NOMO-1 treated with dmso at 0.1 percent for 144 hours (cell line): ENCODE results near the gene HERC2.
"Not testable (repeated sequence)": the region's sequence is repeated elsewhere in the genome, so short reads cannot be mapped to it uniquely, and the experiment has no call there.

Experiments
- DNase-seq: peaks from one replicate; lab custom pipeline; 2025; ENCODE audit not compliant: unreplicated experiment; lab: John Stamatoyannopoulos, UW

HERC2 gene

DNA sequence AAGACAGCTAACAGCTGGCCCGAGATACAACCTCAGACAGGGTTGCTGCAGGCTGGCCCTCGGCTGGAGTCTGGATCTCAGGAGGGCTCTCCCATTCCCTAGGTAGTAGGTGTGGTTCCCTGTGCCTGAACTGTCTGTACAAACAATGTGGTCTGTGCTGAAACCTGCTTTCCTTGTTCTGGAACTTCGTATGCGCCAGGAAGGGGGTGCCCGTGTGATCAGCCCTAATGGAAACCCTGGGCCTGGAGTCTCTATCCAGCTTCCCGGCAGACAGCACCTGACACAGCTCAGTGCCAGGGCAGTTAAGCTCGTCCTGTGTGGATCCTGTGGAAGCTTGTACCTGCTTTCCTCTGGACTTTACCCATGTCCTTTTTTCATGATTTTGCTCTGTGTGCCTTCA, 99.4 kb downstream of the HERC2 start:
- DNase-seq = not testable (repeated sequence)

DNA sequence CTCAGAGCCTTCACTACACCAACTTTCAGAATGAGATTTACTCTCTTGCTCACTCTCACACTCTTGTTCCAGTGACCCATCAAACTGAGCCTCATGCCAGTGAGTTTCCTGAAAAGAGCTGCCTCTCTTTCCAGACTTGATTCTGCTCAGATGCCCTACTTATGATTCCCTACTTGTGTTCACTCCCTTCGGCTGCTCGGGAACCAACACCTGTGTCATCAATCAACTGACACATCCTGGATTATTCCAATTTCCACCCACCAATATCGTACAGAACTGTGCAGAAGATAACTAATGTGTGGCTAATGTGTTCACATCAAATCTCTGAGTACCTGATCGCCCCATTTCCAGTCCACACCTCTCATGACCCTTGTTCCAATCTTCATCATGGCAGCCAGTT, 100.3 kb downstream of the HERC2 start:
- DNase-seq = not testable (repeated sequence)

DNA sequence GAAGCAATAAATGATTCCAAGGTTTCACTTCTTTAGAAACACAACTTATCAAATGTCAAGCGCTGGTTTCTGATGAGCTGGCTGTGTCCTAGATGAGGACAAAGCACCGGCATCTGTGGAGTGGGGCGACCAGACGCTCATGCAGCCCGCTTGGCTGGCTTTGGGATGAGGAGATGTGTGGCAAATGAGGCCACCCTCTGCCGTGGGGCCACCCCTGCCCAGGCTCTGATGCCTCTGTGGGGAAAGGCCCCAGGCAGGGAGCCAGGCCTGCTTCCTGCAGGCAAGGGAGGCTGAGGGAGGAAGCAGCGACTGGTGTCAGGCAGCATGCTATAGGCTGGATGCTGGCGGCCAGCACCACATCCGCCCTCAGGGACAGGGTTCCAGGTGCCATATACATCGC, 102.9 kb downstream of the HERC2 start:
- no peak for DNase-seq

DNA sequence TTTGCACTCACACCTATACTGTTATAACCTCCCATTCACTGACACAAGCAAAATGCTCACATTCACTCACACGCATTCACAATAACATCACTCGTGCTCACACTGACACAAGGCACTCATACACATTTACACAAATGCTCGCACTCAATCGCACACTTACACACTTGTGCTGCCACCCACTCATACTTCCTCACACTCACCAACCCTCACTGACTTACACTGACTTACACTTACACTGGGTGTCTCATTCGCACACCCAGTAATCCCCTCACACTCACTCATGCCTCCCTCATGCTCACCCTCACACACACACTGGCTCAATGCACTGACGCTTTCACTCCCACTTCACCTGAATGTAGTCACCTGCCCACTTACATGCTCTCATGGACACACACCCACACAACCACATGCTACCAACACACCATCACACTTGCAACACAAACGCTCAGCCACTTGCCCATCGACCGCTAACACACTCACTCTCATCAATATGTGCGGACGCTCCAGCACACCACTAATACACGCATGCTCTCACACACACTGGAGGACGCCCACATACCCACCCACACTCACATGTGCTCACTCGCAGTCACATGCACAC, 104.9 kb downstream of the HERC2 start:
- DNase-seq = not testable (repeated sequence)

DNA sequence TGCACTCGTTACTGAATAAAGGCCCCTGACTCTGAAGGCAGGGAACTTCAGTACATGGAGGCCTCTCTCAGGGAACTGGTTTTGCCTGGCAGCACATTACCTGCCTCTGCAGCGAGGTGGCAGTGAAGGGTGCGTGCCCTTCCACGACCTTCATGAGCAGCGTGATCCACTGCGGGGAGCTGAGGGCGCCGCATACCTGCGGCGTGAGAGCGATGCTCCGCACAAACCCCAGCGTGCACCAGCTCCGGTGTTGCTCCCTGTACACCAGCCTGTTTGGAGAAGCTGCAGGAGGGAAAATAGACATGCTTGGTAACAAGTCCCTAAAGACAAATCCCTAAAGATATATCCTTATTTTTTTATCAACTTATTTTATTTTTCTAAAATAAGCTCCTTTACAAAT, 106.5 kb downstream of the HERC2 start:
- DNase-seq = not testable (repeated sequence)

GRCh38 chr15:28214006-28214790, 107.8 kb downstream of the HERC2 start:
- DNase-seq = not testable (repeated sequence)

GRCh38 chr15:28213393-28213792, 108.6 kb downstream of the HERC2 start:
- DNase-seq = not testable (repeated sequence)

DNA sequence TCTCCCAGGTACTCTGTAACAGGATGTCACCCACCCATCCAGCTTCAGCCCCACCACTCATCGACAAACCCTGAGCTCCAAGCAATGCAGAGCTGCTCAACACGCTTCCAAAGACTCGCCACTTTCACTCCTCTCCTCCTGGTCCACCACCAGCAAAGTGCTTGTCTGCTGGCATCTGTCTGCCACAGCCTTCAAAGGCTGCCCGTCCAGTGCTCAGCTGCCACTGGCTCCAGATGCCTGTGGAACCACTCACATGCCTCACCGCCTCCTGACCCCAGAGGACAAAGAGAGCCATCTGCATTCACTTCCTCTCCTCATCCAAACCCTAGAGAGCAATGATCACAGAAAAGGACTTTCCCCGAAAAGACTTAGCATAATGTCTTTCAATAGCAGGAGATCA, 113.4 kb downstream of the HERC2 start:
- no peak for DNase-seq

DNA sequence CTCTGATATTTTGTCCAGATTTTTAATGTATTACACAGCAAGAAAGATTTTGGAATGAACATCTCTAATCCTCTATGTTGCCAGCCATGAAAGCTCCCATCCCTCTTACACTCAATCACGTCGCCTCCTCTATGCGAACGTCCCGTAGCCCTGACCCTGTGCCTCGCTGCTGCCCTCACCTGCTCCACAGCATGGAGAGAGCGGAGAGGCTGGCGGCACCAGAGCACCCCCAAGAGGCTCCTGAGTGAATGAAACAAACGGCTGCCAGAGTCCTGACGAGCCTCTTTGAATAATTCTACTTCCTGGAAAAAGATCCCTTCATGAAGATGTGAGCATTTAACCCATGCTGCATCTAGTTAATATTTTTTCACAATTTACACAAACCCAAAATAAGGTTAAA, 116.3 kb downstream of the HERC2 start:
- DNase-seq = not testable (repeated sequence)

GRCh38 chr15:28203055-28203828, 118.7 kb downstream of the HERC2 start:
- DNase-seq = not testable (repeated sequence)

DNA sequence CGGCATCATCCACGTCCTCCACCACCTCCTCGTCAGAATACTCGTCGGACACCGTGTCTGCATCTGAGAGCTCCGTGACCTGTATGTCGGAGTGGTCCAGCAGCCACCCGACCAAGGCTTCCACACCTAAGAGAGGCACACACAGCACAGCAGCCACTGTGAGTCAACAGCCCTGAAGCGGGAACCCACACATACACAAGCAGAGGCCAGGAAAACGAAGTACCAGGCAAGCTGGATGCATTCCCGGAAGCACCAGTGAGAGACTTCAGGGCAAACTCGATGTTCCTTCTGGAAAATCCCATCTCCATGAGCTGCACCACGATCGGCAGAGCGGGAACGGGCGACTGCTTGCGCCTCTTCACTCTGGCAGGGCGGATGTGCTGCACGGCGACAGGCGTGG, 119.9 kb downstream of the HERC2 start:
- not testable (repeated sequence) for DNase-seq

DNA sequence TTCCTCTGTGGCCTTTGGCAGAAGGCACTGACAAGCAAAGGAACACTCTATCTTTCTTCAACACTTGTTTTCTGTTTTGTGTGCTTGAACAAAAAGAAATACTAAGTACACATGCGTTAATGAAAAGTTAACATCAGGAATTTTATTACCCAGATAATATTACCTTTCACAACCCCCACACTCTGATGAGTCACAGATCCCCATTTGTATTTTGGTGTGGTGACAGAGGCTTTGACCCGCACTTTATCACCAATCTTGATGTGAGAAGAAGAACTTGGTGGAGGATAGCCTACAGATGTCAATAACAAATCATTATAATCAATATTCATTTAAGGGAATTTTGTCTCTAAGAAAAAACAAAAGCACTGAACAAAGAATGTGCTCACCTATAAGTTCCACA, 123.8 kb downstream of the HERC2 start:
- DNase-seq = not testable (repeated sequence)

GRCh38 chr15:28197694-28198093, 124.3 kb downstream of the HERC2 start:
- DNase-seq = not testable (repeated sequence)

- not testable (repeated sequence) for DNase-seq
Measured at GRCh38 chr15:28196581-28196980, 125.4 kb downstream of the HERC2 start.

GRCh38 chr15:28192772-28193171, 129.2 kb downstream of the HERC2 start:
- no peak for DNase-seq

DNA sequence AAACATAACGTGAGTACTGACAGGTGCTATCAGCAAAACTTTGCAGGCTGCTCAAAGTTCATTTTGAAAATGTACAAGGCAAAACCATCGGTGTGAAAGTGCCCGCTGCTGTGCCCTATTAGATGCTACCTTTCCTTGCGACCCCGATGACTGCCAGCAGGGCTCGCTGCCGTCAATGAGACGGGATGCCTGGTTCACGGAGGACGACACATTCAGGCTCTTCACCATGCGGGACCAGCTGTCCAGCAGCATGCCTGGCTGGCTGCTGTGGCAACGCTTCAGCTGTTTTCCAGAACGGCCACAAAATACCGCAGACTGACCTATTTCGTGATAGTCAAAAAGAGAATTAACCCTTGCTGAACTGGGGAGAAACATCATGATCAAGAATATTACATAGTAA, 130.1 kb downstream of the HERC2 start:
- no peak for DNase-seq

GRCh38 chr15:28190391-28191174, 131.4 kb downstream of the HERC2 start:
- DNase-seq = no peak

DNA sequence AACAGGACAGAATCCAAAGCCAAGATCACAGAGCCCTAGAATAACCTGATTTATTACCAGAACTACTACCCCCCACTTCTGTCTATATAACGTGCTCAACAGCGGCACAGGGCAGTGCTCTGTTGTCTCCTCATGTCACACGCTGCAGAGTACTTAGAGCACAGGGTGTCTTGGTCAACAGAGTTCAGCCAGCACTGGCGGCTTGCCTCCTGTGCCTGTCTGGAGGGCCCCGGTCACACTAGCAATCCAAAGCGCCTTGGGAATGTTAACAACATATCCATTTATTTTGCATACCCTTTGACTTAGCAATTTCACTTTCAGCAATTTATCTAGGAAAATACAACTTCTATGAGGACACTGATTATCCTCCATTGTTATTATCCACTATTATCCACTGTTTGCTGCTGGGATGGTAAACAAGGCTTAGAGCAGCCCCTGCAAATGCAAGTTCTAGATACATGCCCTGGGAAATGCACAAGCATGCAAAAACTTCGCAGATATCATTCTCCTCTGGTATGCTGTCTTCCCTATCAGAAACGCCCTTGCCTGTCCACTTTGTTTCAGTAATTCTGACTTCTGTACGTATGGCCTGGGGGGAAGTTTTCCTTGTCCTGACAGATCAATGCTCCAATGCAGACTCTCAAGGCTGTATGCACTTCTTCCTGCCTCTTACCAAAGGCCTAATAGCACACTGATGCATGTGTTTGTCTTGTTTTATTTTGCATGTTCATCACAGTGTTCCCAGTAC, 136.7 kb downstream of the HERC2 start:
- DNase-seq = no peak

GRCh38 chr15:28184166-28184565, 137.8 kb downstream of the HERC2 start:
- DNase-seq = no peak

DNA sequence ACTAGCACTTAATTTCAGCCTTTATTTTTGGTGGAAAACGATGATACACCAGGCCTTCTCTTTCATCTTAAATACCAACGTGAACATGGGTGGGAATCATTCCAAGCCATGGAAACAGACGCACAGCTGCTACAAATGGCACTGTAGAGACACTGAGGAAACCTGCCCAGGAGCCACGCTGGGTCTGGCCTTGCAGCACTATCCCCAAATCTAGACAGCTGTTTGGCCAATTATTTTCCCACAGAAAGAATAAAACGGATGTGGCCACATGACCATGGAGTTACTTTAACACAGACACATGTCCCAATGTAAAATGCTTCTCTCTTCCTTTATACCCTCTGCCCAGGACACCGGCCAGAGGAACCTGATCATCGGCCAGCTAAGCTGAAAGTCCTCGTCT, 139.2 kb downstream of the HERC2 start:
- no peak for DNase-seq
